Testis (tissue), 3 donors: Measurements from ENCODE around the gene CD8A. TPM values are rescaled to one million over a fixed set of nuclear protein-coding genes. Genes with fewer than 3 reads are reported as not detected.

Experiments used
- DNase-seq: peaks from one replicate; pipeline ENCODE4 v3.0.0-alpha.2; 2019
- H3K27ac ChIP-seq, 2 donors: fragments of 200-600 bp; sonication (generic); one replicate each; pipeline ENCODE4 v1.5.1; 2019
- H3K27me3 ChIP-seq: fragments of 200-600 bp; sonication (generic); one replicate; pipeline ENCODE4 v1.5.1; 2019
- H3K36me3 ChIP-seq: fragments of 200-600 bp; sonication (generic); one replicate; pipeline ENCODE4 v1.5.1; 2017; ENCODE audit warnings: low read depth; ENCODE audit errors: missing control alignments
- H3K4me1 ChIP-seq: fragments of 200-600 bp; sonication (generic); one replicate; pipeline ENCODE4 v1.5.1; 2019
- H3K4me3 ChIP-seq, 2 donors: fragments of 200-600 bp; sonication (generic); one replicate each; pipeline ENCODE4 v1.5.1; 2017 to 2019
- H3K9me3 ChIP-seq: fragments of 200-600 bp; sonication (generic); one replicate; pipeline ENCODE4 v1.5.1; 2017
- CTCF ChIP-seq, 3 experiments: fragments of 450-650 bp in 2 of 3; fragments of 200-600 bp in 1 of 3; sonication (generic) in 1 of 3; IDR thresholded peaks; one replicate each; pipeline ENCODE4 v1.5.1; 2016 to 2019; ENCODE audit warnings: antibody characterized with exemption in 3 of 3, mild to moderate bottlenecking in 2 of 3, moderate library complexity in 1 of 3
- POLR2A ChIP-seq: fragments of 450-650 bp; IDR thresholded peaks from one replicate; pipeline ENCODE4 v1.6.1; 2017; ENCODE audit warnings: antibody characterized with exemption, mild to moderate bottlenecking, moderate library complexity
- WGBS, 2 donors: methylation state at CpG; one replicate each; pipeline ENCODE4 v1.1.5; 2018; 5-methylcytosine and 5-hydroxymethylcytosine counted together
- intact Hi-C: fragments of 100-400 bp; cut with DNase I; formaldehyde crosslinking; loops from one replicate; pipeline ENCODE4 v1.15.1; 2023; ENCODE audit warnings: low total_unique reads
- polyA plus RNA-seq: library from polyadenylated mRNA; stranded (reverse); fragments of 350-450 nt; fragmentation: Illumina TruSeq; extraction: RNeasy Lipid Tissue Mini Kit (QIAGEN cat#74804); gene quantifications from one replicate; pipeline ENCODE4 v1.2.3, GENCODE V29; 2014; ENCODE audit warnings: low read depth, low replicate concordance; ENCODE audit not compliant: insufficient read depth
- total RNA-seq, 2 donors: library from RNA; depleted of rRNA; stranded (reverse); fragments of >200 nt; gene quantifications; one replicate each; pipeline ENCODE4 v1.2.3, GENCODE V29; 2016

Gene CD8A
- total and polyA plus RNA-seq, 3 donors from 2014 or later, result 0.31 to 2.9 (median 1.7) TPM

GRCh38 chr2:86832334-86833096, 41.8 kb upstream of the CD8A start:
- intact Hi-C loops, result no loop called here
- H3K27ac ChIP-seq, result no peak overlapping the region
- DNase-seq, result no peak
- 75 to 76% methylated on average over 7 of the region's 7 CpGs for WGBS, 2 donors
- no peaks in the 10 kb centered on the region for H3K4me1 ChIP-seq
- no peak overlapping the region for H3K4me3 ChIP-seq
- TF ChIP-seq CTCF (IDR thresholded peaks at IDR 0.05) (no peak), POLR2A (no peak)
- no peaks in the 10 kb centered on the region for H3K9me3 ChIP-seq
- no peaks in the 10 kb centered on the region for H3K36me3 ChIP-seq
- H3K27me3 ChIP-seq, result no peaks in the 10 kb centered on the region

- Histone ChIP-seq H3K4me1 (no peaks in the 10 kb centered on the region), H3K27ac (no peak overlapping the region), H3K36me3 (no peaks in the 10 kb centered on the region), H3K4me3 (no peak overlapping the region), H3K9me3 (no peaks in the 10 kb centered on the region), H3K27me3 (no peaks in the 10 kb centered on the region)
- WGBS, 2 donors, result 32 to 57% methylated on average over 2 of the region's 2 CpGs
- DNase-seq, result no peak
- TF ChIP-seq POLR2A (no peak), CTCF (IDR thresholded peaks at IDR 0.05) (no peak)
- intact Hi-C loops, result no loop called here
Measured at GRCh38 chr2:86831537-86831936, 40.8 kb upstream of the CD8A start.

GRCh38 chr2:86826951-86827350, 36.2 kb upstream of the CD8A start:
- Histone ChIP-seq H3K9me3 (no peaks in the 10 kb centered on the region), H3K4me1 (no peaks in the 10 kb centered on the region), H3K27me3 (no peaks in the 10 kb centered on the region), H3K27ac (no peak overlapping the region), H3K4me3 (no peak overlapping the region), H3K36me3 (no peaks in the 10 kb centered on the region)
- 91 to 96% methylated on average over 4 of the region's 4 CpGs for WGBS, 2 donors
- intact Hi-C loops, result no loop called here
- TF ChIP-seq CTCF (IDR thresholded peaks at IDR 0.05), result no peak
- DNase-seq, result no peak

- Histone ChIP-seq H3K36me3 (no peaks in the 10 kb centered on the region), H3K4me1 (no peaks in the 10 kb centered on the region), H3K27me3 (no peaks in the 10 kb centered on the region), H3K27ac (no peak overlapping the region), H3K9me3 (no peaks in the 10 kb centered on the region), H3K4me3 (no peak overlapping the region)
- intact Hi-C loops, result no loop called here
- DNase-seq, result no peak
- TF ChIP-seq CTCF (IDR thresholded peaks at IDR 0.05) (no peak), POLR2A (no peak)
- 80 to 88% methylated on average over 14 to 16 of the region's 16 CpGs for WGBS, 2 donors
Measured at GRCh38 chr2:86825693-86826381, 35.1 kb upstream of the CD8A start.
